Globus pallidus (tissue), 1 donor: ENCODE data around the gene TIMM10.

Source experiments
- DNase-seq: peaks from one replicate; pipeline ENCODE4 v3.0.0-alpha.2; 2015; ENCODE audit warnings: low spot score

The TIMM10 gene

DNA sequence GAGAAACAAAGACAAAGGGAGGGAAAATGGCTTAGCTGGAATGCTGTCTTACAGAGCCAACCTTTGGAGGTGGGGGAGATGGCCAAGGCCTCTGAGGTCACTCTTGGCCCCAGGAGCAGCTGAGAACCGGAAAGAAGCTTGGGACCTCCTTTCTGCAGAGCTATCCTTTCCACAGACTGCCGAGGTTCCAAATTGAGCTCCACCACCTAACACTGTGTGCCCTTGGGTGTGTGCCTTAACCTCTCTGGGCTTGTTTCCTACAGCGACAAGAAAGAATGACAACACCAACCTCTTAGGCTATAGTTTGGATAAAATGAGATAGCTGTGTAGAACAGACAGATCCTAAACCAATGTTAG lies 47.0 kb downstream of the TIMM10 start:
- no peak for DNase-seq

DNA sequence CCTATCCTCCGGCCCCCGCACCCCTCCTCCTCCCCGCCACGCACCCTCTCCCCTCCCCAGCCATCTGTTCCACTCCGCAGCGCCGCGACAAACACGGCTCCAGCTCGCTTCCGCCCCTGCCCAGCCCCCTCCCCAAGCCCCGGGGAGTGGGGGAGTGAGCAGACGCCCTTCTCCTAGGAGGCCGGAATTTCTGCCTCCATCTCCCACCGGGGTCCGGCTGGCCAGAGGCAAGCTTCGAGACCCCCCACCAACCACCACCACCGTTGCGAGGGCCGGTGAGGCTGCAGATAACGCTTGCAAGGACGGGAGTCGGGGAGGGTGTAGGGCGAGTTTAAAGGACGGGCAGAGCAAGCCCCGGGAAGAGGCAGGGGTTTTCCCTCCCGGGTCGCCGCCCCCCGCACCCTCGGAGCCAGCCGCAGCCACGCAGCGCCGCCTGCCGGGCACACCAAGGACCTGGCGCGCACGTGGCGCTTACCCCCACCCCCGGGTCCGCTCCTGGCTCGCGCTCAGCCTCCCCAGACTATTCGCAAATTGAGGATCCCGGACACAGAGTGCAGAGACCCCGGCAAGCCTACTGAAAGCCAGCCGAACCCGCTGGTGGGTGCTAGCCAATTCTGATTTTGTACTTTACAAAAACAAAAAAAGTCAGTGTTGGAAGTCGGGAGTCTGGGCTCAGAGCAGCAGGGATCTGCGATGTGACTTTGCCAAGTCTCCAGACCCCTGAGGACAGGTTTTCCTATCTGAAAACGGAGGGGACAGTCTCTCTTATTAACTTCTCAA lies 47.6 kb downstream of the TIMM10 start:
- DNase-seq, result no peak

DNA sequence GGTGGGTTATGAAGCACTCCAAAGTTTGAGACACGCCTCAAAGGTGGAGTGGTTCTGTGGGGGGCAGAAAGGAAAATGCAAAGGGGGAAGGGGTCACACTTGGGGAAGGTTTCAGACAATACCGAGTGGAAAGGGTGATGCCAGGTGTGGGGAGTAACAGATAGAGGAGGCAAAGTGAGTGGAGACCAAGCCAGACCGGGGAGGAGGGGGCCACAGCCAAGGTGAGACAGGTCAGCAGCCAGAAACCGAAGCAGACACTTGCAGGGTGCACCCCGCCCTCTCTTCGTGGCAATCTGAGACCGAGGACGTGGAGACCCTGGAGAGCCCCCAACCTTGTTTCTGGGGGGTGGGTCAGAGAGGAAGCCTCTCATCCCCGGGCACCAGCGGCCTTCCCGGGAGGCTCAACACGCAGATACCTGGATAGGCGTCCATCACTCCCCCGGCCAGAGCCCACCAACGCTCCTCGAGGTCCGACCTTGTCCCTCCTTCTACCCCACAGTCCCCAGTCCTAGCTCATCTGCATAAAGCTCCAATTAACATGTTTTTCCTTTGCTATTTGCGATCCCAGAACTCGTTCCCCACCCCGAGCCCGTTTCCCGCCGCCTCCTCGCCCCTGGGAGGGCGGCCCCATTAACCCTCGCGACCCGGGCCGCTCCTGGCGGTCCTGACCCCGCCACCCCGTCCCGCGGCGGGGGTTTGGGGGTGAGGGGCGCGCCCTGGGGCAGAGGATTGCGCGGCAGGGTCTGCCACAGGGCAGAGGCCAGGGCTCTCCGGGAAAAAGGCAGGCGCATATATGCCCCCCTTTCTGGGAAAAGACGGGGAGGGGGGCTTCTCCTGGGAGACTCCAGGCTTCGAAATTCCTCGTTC lies 48.4 kb downstream of the TIMM10 start:
- DNase-seq, result no peak

DNA sequence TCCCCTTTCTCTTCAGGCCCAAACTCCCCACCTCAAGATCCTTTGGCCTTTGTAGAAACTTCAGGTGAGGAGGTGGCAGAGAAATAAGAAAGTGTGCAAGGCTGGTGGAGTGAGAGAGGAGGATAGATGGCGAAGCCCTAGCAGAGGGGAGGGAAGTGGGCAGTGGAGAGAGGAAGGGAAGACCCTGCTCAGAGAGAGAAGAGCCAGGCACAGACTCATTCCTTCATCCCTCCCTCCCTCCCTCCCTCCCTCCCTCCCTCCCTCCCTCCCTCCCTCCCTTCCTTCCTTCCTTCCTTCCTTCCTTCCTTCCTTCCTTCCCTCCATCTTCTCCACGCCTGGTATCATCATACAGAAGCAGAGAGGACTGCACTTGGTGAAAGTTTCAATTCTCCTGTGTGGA lies 49.2 kb downstream of the TIMM10 start:
- no peak for DNase-seq

DNA sequence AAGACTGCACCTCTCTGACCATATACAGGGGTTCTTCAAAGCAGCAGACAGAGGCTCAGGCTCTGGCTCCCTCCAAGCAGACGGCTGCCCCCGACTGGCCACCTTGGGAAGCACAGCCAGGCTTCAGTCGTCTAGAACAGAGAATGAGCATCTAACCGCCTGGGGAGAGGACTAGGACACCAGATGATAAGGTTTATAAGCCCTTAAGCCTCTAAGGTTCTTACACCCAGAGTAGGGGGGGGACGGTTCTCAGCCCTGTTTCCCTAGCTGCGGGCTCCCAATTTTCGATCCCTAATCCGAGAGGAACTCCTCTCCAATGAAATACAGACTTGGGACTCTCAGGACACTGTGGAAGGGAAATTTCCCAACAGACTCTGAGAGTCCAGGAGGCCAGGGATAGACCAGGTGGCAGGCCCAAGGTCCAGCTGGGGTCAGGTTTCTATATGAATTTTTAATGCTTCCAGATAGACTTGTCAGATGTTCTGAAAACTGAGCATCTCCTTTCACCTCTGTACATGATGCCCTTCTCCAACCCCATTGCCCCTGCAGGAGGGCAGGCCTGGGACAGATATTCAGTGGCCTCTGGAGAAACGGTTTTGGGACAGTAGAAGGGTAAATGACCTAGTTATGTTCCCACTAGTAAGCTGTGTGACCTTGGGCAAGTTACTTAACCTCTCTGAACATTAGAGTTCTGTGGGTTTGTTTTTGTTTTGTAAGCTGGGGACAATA lies 50.0 kb downstream of the TIMM10 start:
- DNase-seq, result no peak

DNA sequence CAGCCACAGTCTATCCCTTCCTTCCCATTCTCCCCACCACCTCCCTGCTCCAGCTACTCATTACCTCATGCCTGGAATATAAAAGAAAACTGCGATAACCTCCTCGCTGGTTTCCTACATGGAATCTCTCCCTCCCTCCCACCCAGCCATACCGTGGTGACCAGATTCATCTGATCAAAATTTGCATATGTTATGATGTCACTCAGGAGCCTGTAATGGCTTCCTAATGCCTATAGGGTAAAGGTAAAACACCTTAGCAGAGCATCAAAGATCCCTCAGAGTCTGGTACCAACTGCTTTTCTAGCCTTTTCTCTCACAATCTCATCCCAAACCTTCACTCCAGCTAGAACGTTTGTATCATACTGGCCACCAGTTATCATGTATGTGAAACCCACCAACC lies 50.6 kb downstream of the TIMM10 start:
- no peak for DNase-seq

DNA sequence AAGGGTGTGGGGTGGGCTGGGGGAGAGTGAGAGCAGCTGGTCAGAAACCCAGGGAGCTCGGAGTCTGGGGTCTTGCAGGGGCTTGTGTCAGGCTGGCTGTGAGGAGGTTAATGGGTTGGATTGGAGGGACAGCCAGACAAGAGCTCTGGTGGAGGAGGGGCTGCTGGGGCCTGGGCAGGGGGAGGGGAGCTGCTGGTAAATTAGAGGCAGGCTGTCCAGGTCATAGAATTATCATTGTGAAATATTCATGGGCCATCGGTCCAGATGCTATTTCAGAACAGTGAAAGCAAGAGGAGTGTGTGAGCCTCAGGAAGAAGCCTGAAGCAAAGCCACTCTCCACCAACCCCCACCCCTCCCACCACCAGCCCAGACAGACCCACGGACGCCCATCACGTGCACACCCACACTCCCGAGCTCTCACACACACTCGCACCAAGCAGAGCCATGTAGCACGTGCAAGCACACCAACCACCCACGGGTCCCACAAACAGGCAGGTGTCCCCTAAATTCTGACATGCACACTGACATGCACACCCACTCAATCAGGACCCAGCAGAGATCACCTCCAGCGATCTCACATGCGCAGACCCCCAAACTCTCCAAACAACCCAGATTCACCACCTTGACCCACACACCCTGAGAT lies 51.4 kb downstream of the TIMM10 start:
- no peak for DNase-seq
